Endothelial cell of umbilical vein (primary cell): ENCODE results near the gene ZNF470. TPM values are rescaled to one million over a fixed set of nuclear protein-coding genes. Genes with fewer than 3 reads are reported as not detected.
A peak's percentile ranks its signal among the peaks of the same experiment; 100 is the strongest.

Source experiments
- BruUV-seq: library from RNA; stranded (reverse); fragments of 400-500 nt; replicated peaks from 2 replicates; lab custom pipeline; 2021; lab: Mats Ljungman, UMichigan
- CTCF ChIA-PET: fragments of 300-600, 350-600 bp; sonication (Branson Sonifier 250); formaldehyde crosslinking; loops from one replicate; lab custom pipeline; 2021; ENCODE audit warnings: antibody characterized with exemption, inconsistent platforms; lab: Charles Lee
- POLR2A ChIA-PET: fragments of 300-600, 350-600 bp; sonication (Branson Sonifier 250); formaldehyde crosslinking; loops from one replicate; lab custom pipeline; 2021; ENCODE audit warnings: antibody characterized with exemption, inconsistent platforms; lab: Charles Lee
- DNase-seq: peaks from one replicate; pipeline ENCODE4 v3.0.0-alpha.2; 2011; ENCODE audit warnings: low read depth, low spot score
- FAIRE-seq: peaks from 2 replicates; lab custom pipeline; 2011; peaks lifted over from hg19 to GRCh38; lab: Jason Lieb, UNC
- H2AFZ ChIP-seq: 2 replicates; pipeline ENCODE4 v1.6.0; 2012; ENCODE audit warnings: low read depth, low read length, control low read depth, inconsistent platforms
- H3K27ac ChIP-seq: 2 replicates; pipeline ENCODE4 v1.5.1; 2011; ENCODE audit warnings: low read depth, mild to moderate bottlenecking, control low read depth, low read length, moderate library complexity; ENCODE audit not compliant: insufficient read depth
- H3K27me3 ChIP-seq, 2 experiments: 2 replicates each; pipeline versions ENCODE4 v1.6.0 to v1.6.1; 2011; ENCODE audit warnings: low read length in 2 of 2, mixed read lengths in 1 of 2; ENCODE audit not compliant: control insufficient read depth in 2 of 2, insufficient read depth in 2 of 2
- H3K36me3 ChIP-seq, 2 experiments: 2 replicates in 1 of 2; 3 replicates in 1 of 2; pipeline ENCODE4 v1.5.1; 2011; ENCODE audit warnings: low read length in 2 of 2, mild to moderate bottlenecking in 1 of 2, moderate library complexity in 1 of 2; ENCODE audit not compliant: control insufficient read depth in 2 of 2, insufficient read depth in 2 of 2; ENCODE audit errors: extremely low read depth in 1 of 2
- H3K4me1 ChIP-seq: 3 replicates; pipeline ENCODE4 v1.5.1; 2011; ENCODE audit warnings: mild to moderate bottlenecking, low read length; ENCODE audit not compliant: control insufficient read depth, insufficient read depth; ENCODE audit errors: extremely low read depth
- H3K4me2 ChIP-seq: 2 replicates; pipeline ENCODE4 v1.6.1; 2011; ENCODE audit warnings: low read length, control low read depth, mixed read lengths; ENCODE audit not compliant: insufficient read depth
- H3K4me3 ChIP-seq, 3 experiments: fragments of 200-600 bp in 1 of 3; sonication (generic), shearing (Covaris generic) in 1 of 3; replicated peaks in 1 of 3; 2 replicates each; pipeline ENCODE4 v1.5.1; 2011 to 2016; ENCODE audit warnings: control low read depth in 3 of 3, low read length in 3 of 3, mild to moderate bottlenecking in 2 of 3, inconsistent platforms in 1 of 3, low read depth in 1 of 3, moderate library complexity in 1 of 3; ENCODE audit not compliant: insufficient read depth in 1 of 3
- H3K79me2 ChIP-seq: 2 replicates; pipeline ENCODE4 v1.6.0; 2012; ENCODE audit warnings: low read length, inconsistent platforms; ENCODE audit not compliant: control insufficient read depth, insufficient read depth
- H3K9ac ChIP-seq: replicated peaks from 2 replicates; pipeline ENCODE3; 2011; ENCODE audit warnings: low read length, control low read depth; ENCODE audit not compliant: insufficient read depth; ENCODE audit errors: extremely low read depth
- H3K9me1 ChIP-seq: replicated peaks from 3 replicates; pipeline ENCODE4 v1.6.0; 2011; ENCODE audit warnings: mild to moderate bottlenecking, low read length; ENCODE audit not compliant: control insufficient read depth, insufficient read depth; ENCODE audit errors: extremely low read depth
- H3K9me3 ChIP-seq: replicated peaks from 2 replicates; pipeline ENCODE4 v1.5.1; 2012; ENCODE audit warnings: low read length, inconsistent platforms; ENCODE audit not compliant: control insufficient read depth, insufficient read depth
- H4K20me1 ChIP-seq: replicated peaks from 2 replicates; pipeline ENCODE3; 2011; ENCODE audit warnings: mild to moderate bottlenecking, low read length; ENCODE audit not compliant: control insufficient read depth, insufficient read depth; ENCODE audit errors: extremely low read depth
- EZH2 ChIP-seq: IDR thresholded peaks from 2 replicates; pipeline ENCODE4 v1.6.1; 2012; ENCODE audit warnings: borderline replicate concordance, low read depth, mild to moderate bottlenecking, moderate library complexity, low read length, inconsistent platforms; ENCODE audit not compliant: severe bottlenecking
- FOS ChIP-seq: IDR thresholded peaks from 2 replicates; pipeline ENCODE4 v1.6.1; 2011; ENCODE audit warnings: mild to moderate bottlenecking, low read length, moderate library complexity, borderline replicate concordance; ENCODE audit not compliant: insufficient read depth
- GATA2 ChIP-seq: IDR thresholded peaks from 2 replicates; pipeline ENCODE4 v1.7.0; 2011; ENCODE audit warnings: low read depth, mild to moderate bottlenecking, moderate library complexity, mixed read lengths, low read length; ENCODE audit not compliant: insufficient read length, insufficient read depth
- JUN ChIP-seq: IDR thresholded peaks from 2 replicates; pipeline ENCODE4 v1.6.1; 2011; ENCODE audit warnings: borderline replicate concordance, low read depth; ENCODE audit not compliant: insufficient read length, insufficient read depth
- MYC ChIP-seq: IDR thresholded peaks from one replicate; pipeline ENCODE4 v1.6.1; 2011; ENCODE audit warnings: mild to moderate bottlenecking, low read depth, low read length
- POLR2A ChIP-seq: IDR thresholded peaks from 2 replicates; pipeline ENCODE4 v1.6.1; 2012; ENCODE audit warnings: low read depth, mild to moderate bottlenecking, control low read depth, low read length
- POLR2AphosphoS5 ChIP-seq: IDR thresholded peaks from 2 replicates; pipeline ENCODE4 v1.6.1; 2012; ENCODE audit warnings: low read depth, mild to moderate bottlenecking, control low read depth, low read length, moderate library complexity; ENCODE audit not compliant: insufficient read depth
- dilution Hi-C: fragments of 300-500 bp; cut with MboI; formaldehyde crosslinking; loops from one replicate; pipeline ENCODE4 v1.15.0; 2019; ENCODE audit warnings: low sequenced_read_pairs; ENCODE audit not compliant: extremely low pct_ligation_motif_present
- intact Hi-C: fragments of 100-400 bp; cut with micrococcal nuclease; formaldehyde crosslinking; loops from one replicate; pipeline ENCODE4 v1.10.0; 2022
- polyA plus RNA-seq, 4 experiments: library from polyadenylated mRNA; depleted of rRNA in 3 of 4; stranded (reverse) in 3 of 4; unstranded in 1 of 4; fragments of >200 nt; gene quantifications; 2 replicates each; pipeline versions ENCODE4 v1.2.1 to v1.2.3, GENCODE V29; 2011 to 2012; ENCODE audit warnings: missing spikeins in 1 of 4
- total RNA-seq: library from RNA; stranded (reverse); gene quantifications from 2 replicates; pipeline ENCODE4 v1.2.3, GENCODE V29; 2021
- TF ChIP-seq, protein P1 (sequence below): IDR thresholded peaks from 2 replicates; pipeline ENCODE4 v1.6.1; 2011; ENCODE audit not compliant: insufficient read depth, insufficient read length
- TF ChIP-seq, protein P2 (sequence below), 2 donors: IDR thresholded peaks; 1 replicate in 1 of 2; 2 replicates in 1 of 2; pipeline ENCODE4 v1.5.1; 2011; ENCODE audit warnings: low read length in 2 of 2, mild to moderate bottlenecking in 2 of 2, moderate library complexity in 2 of 2, control low read depth in 1 of 2, inconsistent platforms in 1 of 2, low read depth in 1 of 2; ENCODE audit not compliant: insufficient read depth in 1 of 2; ENCODE audit errors: extremely low read depth in 1 of 2

The ZNF470 gene
- total and polyA plus RNA-seq, 2 donors (not counting 3 experiments of a cell fraction or from before 2014, with no cell fraction given) = 1.0 to 3.9 TPM

DNA sequence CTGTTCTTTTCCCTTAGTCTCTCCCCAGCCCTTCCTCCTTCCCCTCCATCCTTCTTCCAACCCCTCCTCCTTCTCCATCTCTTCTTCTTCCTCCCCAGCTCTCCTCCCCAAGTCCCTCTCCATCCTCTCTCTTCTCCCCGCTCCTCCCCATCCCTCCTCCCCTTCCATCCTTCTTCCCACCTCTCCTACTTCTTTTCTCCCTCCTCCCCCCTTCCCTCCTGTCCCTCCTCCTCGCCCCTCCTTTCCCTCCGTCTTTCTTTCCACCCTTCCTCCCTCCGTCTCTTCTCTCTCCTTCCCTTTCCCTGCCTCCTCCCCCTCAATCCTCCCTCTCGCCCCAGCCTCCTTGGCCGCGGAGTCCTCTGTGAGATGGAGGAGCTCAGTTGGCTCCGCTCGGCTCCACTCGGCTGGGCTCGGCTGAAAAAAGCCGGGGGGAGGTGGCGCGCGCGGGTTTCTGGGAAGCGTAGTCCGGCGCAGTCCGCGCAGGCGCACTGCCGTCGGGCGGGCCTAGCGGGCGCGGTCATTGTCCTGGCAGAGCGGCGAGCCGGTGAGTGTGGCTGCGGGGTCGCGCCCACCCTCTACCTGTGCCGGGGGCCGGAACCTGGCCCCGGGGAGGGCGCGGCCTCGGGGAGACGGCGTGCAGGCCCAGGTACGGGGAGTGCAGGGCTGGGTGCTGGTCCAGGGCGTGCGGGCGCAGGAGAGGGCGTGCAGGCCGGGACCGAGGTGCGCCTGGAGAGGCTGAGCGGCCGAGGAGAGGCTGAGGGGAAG is 27.7 kb downstream of the ZNF470 start, which contains the start of gene ZNF71:
ZNF71 (plus strand) TSS at position 520 of the 765 bp plus-strand sequence. CDS start 6,257 bp downstream, outside the sequence.
- H3K4me2 ChIP-seq = peak within 1 kb of the TSS; percentile 48
- FAIRE-seq (peak; percentile 72), DNase-seq (peak; percentile 86)
- H3K27me3 ChIP-seq = no peaks in the 10 kb centered on the region
- peak within 1 kb of the TSS; percentile 28 to 94 (median 67) for H3K4me3 ChIP-seq
- H4K20me1 ChIP-seq = no peaks in the 10 kb centered on the region
- peak within 1 kb of the TSS; percentile 32 for H3K9ac ChIP-seq
- peaks cover 15% of the 10 kb centered on the region for H3K79me2 ChIP-seq
- peaks cover 9% of the 10 kb centered on the region for H3K4me1 ChIP-seq
- ChIA-PET CTCF (interaction anchor here (0.6 to 1.1 kb wide), 3 partner anchors 25 to 211 kb away, joined by 3 read pairs; partner anchors contain the start of gene ZNF583), POLR2A (interaction anchor here (0.6 kb wide), 1 partner anchor 43 kb away, joined by 12 read pairs; no protein-coding TSS in a partner anchor)
- no peak within 1 kb of the TSS for H3K27ac ChIP-seq
- dilution Hi-C loops (no loop called here), intact Hi-C loops (loop anchor here (1.0 to 2.0 kb wide), 2 partner anchors 28 to 56 kb away; partner anchors contain the start of genes ZFP28 and ZNF470)
- BruUV-seq = no TSS peak
- H3K9me1 ChIP-seq = no peaks in the 10 kb centered on the region
- H3K9me3 ChIP-seq = no peaks in the 10 kb centered on the region
- TF ChIP-seq, protein P1, sequence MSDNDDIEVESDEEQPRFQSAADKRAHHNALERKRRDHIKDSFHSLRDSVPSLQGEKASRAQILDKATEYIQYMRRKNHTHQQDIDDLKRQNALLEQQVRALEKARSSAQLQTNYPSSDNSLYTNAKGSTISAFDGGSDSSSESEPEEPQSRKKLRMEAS = no peak
- no peak for TF ChIP-seq POLR2A
- TF ChIP-seq MYC = no peak
- no peak for TF ChIP-seq GATA2
- TF ChIP-seq, protein P2, sequence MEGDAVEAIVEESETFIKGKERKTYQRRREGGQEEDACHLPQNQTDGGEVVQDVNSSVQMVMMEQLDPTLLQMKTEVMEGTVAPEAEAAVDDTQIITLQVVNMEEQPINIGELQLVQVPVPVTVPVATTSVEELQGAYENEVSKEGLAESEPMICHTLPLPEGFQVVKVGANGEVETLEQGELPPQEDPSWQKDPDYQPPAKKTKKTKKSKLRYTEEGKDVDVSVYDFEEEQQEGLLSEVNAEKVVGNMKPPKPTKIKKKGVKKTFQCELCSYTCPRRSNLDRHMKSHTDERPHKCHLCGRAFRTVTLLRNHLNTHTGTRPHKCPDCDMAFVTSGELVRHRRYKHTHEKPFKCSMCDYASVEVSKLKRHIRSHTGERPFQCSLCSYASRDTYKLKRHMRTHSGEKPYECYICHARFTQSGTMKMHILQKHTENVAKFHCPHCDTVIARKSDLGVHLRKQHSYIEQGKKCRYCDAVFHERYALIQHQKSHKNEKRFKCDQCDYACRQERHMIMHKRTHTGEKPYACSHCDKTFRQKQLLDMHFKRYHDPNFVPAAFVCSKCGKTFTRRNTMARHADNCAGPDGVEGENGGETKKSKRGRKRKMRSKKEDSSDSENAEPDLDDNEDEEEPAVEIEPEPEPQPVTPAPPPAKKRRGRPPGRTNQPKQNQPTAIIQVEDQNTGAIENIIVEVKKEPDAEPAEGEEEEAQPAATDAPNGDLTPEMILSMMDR (IDR thresholded peaks at IDR 0.05; ENCODE audit: extremely low read depth in 1 of 2, insufficient read depth in 1 of 2, low read depth in 1 of 2, low read length in 2 of 2) = no peak
- no peak for TF ChIP-seq FOS
- TF ChIP-seq EZH2 = no peak
- no peak for TF ChIP-seq POLR2AphosphoS5
- no peak for TF ChIP-seq JUN
- H3K36me3 ChIP-seq = no peaks in the 10 kb centered on the region
- H2AFZ ChIP-seq = peak within 1 kb of the TSS; percentile 96
